Muscle of leg (tissue), 11 donors: ENCODE data around the gene PRAC1. TPM values are rescaled to one million over a fixed set of nuclear protein-coding genes. Genes with fewer than 3 reads are reported as not detected.

Source experiments
- DNase-seq: peaks from one replicate; pipeline ENCODE4 v3.0.0; 2013
- H3K27ac ChIP-seq: one replicate; pipeline ENCODE4 v1.5.1; 2013; ENCODE audit warnings: mild to moderate bottlenecking, low read length, control low read depth
- H3K27me3 ChIP-seq: one replicate; pipeline ENCODE4 v1.6.1; 2013; ENCODE audit warnings: low read length; ENCODE audit not compliant: control insufficient read depth, insufficient read depth
- H3K36me3 ChIP-seq: one replicate; pipeline ENCODE4 v1.6.1; 2013; ENCODE audit warnings: low read length; ENCODE audit not compliant: control insufficient read depth, insufficient read depth
- H3K4me1 ChIP-seq: one replicate; pipeline ENCODE4 v1.6.1; 2013; ENCODE audit warnings: low read length; ENCODE audit not compliant: control insufficient read depth, insufficient read depth
- H3K4me3 ChIP-seq: one replicate; pipeline ENCODE4 v1.5.1; 2013; ENCODE audit warnings: low read length, control low read depth
- H3K9me3 ChIP-seq: replicated peaks from 2 replicates; pipeline ENCODE4 v1.6.1; 2013; ENCODE audit warnings: low read depth, low read length; ENCODE audit not compliant: control insufficient read depth
- WGBS: methylation state at CpG from one replicate; pipeline ENCODE4 v1.1.5; 2013; ENCODE audit warnings: missing lambda C conversion rate; ENCODE audit not compliant: insufficient coverage; 5-methylcytosine and 5-hydroxymethylcytosine counted together
- polyA plus RNA-seq, 8 donors: library from polyadenylated mRNA; unstranded; fragments of 120-200 nt; gene quantifications; one replicate each; pipeline versions ENCODE4 v1.2.1 to v1.2.3, GENCODE V29; 2013; ENCODE audit warnings: inconsistent platforms in 1 of 8, low replicate concordance in 1 of 8; ENCODE audit not compliant: insufficient read length in 8 of 8, insufficient read depth in 1 of 8
- total RNA-seq: library from RNA; stranded (reverse); fragments of 120-200 nt; gene quantifications from one replicate; pipeline ENCODE4 v1.2.4, GENCODE V29; 2013

The PRAC1 gene
- total and polyA plus RNA-seq, 9 donors = not detected

- Histone ChIP-seq H3K36me3 (no peaks in the 10 kb centered on the region), H3K27ac (no peak overlapping the region), H3K4me3 (no peak overlapping the region), H3K4me1 (peaks cover 37% of the 10 kb centered on the region), H3K9me3 (no peaks in the 10 kb centered on the region), H3K27me3 (peaks cover 98% of the 10 kb centered on the region)
- WGBS = 2% methylated on average over 33 of the region's 38 CpGs
- DNase-seq = no peak
Observed at GRCh38 chr17:48725288-48726064, 3.2 kb upstream of the PRAC1 start.

- H3K4me3 ChIP-seq = no peak overlapping the region
- no peaks in the 10 kb centered on the region for H3K36me3 ChIP-seq
- peaks cover 99% of the 10 kb centered on the region for H3K27me3 ChIP-seq
- H3K9me3 ChIP-seq = no peaks in the 10 kb centered on the region
- H3K27ac ChIP-seq = no peak overlapping the region
- 0% methylated on average over 3 of the region's 16 CpGs for WGBS
- no peak for DNase-seq
- H3K4me1 ChIP-seq = peaks cover 37% of the 10 kb centered on the region
Observed at GRCh38 chr17:48725004-48725287, 2.6 kb upstream of the PRAC1 start.

GRCh38 chr17:48724251-48725003 is 2.1 kb upstream of the PRAC1 start:
- peak; percentile 88 for DNase-seq
- peaks cover 99% of the 10 kb centered on the region for H3K27me3 ChIP-seq
- no peaks in the 10 kb centered on the region for H3K9me3 ChIP-seq
- peaks cover 35% of the 10 kb centered on the region for H3K4me1 ChIP-seq
- no peak overlapping the region for H3K27ac ChIP-seq
- H3K36me3 ChIP-seq = no peaks in the 10 kb centered on the region
- WGBS = 4% methylated on average over 8 of the region's 32 CpGs
- H3K4me3 ChIP-seq = no peak overlapping the region

- 5% methylated on average over 30 of the region's 42 CpGs for whole genome bisulfite sequencing
- H3K4me3 ChIP-seq = no peak overlapping the region
- DNase-seq = no peak
Observed at GRCh38 chr17:48723423-48724250, 1.3 kb upstream of the PRAC1 start.

GRCh38 chr17:48722915-48723422 is 651 bp upstream of the PRAC1 start, which contains the start of gene PRAC2:
Gene PRAC2, plus strand, starts transcription at chr17:48723185. Its CDS starts 1,226 bp downstream, at chr17:48724411.
- WGBS = 0% methylated on average over 8 of the region's 21 CpGs
- H3K36me3 ChIP-seq = no peaks in the 10 kb centered on the region
- H3K4me1 ChIP-seq = peaks cover 33% of the 10 kb centered on the region
- peaks cover 99% of the 10 kb centered on the region for H3K27me3 ChIP-seq
- H3K9me3 ChIP-seq = no peaks in the 10 kb centered on the region
- H3K27ac ChIP-seq = no peak within 1 kb of the TSS
- H3K4me3 ChIP-seq = no peak within 1 kb of the TSS
- DNase-seq = no peak

More at GRCh38 chr17:48723423-48724250, 1.3 kb upstream of the PRAC1 start:
- Histone ChIP-seq H3K27ac (no peak overlapping the region), H3K4me1 (peaks cover 35% of the 10 kb centered on the region), H3K27me3 (peaks cover 99% of the 10 kb centered on the region), H3K36me3 (no peaks in the 10 kb centered on the region), H3K9me3 (no peaks in the 10 kb centered on the region)

GRCh38 chr17:48721009-48721402 is 1.3 kb downstream of the PRAC1 start:
- WGBS = 80% methylated on average over 1 of the region's 1 CpG

GRCh38 chr17:48720266-48721008 is 1.9 kb downstream of the PRAC1 start:
- no peak for DNase-seq
- no peak overlapping the region for H3K27ac ChIP-seq
- H3K27me3 ChIP-seq = peaks cover 93% of the 10 kb centered on the region
- no peak overlapping the region for H3K4me3 ChIP-seq
- H3K36me3 ChIP-seq = no peaks in the 10 kb centered on the region
- peaks cover 31% of the 10 kb centered on the region for H3K4me1 ChIP-seq
- H3K9me3 ChIP-seq = no peaks in the 10 kb centered on the region
- 7% methylated on average over 3 of the region's 11 CpGs for WGBS

More at GRCh38 chr17:48721009-48721402, 1.3 kb downstream of the PRAC1 start:
- no peaks in the 10 kb centered on the region for H3K9me3 ChIP-seq
- no peaks in the 10 kb centered on the region for H3K36me3 ChIP-seq
- H3K27ac ChIP-seq = no peak overlapping the region
- no peak overlapping the region for H3K4me3 ChIP-seq
- H3K4me1 ChIP-seq = peaks cover 33% of the 10 kb centered on the region
- H3K27me3 ChIP-seq = peaks cover 93% of the 10 kb centered on the region
- no peak for DNase-seq

GRCh38 chr17:48719642-48720265 is 2.6 kb downstream of the PRAC1 start:
- WGBS = 8% methylated on average over 20 of the region's 37 CpGs
- H3K36me3 ChIP-seq = no peaks in the 10 kb centered on the region
- peaks cover 24% of the 10 kb centered on the region for H3K4me1 ChIP-seq
- no peak overlapping the region for H3K27ac ChIP-seq
- no peak for DNase-seq
- H3K27me3 ChIP-seq = peaks cover 90% of the 10 kb centered on the region
- no peak overlapping the region for H3K4me3 ChIP-seq
- H3K9me3 ChIP-seq = no peaks in the 10 kb centered on the region
